ENCODE results near the gene ACYP2.
A peak's percentile ranks its signal among the peaks of the same experiment; 100 is the strongest.

GRCh38 chr2:54279385-54279784 lies 164.0 kb downstream of the ACYP2 start:
- peak in 1 of 6 experiments; percentile 13 for TF ChIP-seq CTCF (IDR thresholded peaks at IDR 0.05)
- TF ChIP-seq POLR2A (IDR thresholded peaks at IDR 0.05), result no peak

Measured in esophagus squamous epithelium (tissue), 4 donors.